ENCODE results near the gene MYEF2. TPM values are rescaled to one million over a fixed set of nuclear protein-coding genes. Genes with fewer than 3 reads are reported as not detected.
A peak's percentile ranks its signal among the peaks of the same experiment; 100 is the strongest.

The MYEF2 gene
- total RNA-seq, 1 donor from 2014 or later = 111 TPM

- TF ChIP-seq, protein P1, sequence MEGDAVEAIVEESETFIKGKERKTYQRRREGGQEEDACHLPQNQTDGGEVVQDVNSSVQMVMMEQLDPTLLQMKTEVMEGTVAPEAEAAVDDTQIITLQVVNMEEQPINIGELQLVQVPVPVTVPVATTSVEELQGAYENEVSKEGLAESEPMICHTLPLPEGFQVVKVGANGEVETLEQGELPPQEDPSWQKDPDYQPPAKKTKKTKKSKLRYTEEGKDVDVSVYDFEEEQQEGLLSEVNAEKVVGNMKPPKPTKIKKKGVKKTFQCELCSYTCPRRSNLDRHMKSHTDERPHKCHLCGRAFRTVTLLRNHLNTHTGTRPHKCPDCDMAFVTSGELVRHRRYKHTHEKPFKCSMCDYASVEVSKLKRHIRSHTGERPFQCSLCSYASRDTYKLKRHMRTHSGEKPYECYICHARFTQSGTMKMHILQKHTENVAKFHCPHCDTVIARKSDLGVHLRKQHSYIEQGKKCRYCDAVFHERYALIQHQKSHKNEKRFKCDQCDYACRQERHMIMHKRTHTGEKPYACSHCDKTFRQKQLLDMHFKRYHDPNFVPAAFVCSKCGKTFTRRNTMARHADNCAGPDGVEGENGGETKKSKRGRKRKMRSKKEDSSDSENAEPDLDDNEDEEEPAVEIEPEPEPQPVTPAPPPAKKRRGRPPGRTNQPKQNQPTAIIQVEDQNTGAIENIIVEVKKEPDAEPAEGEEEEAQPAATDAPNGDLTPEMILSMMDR (IDR thresholded peaks at IDR 0.05; ENCODE audit: unreplicated experiment) = no peak
- no peak overlapping the region for H3K27ac Mint-ChIP-seq
- peaks cover 19% of the 10 kb centered on the region for H3K27me3 Mint-ChIP-seq (ENCODE audit: low read depth)
- no peak overlapping the region for H3K4me3 Mint-ChIP-seq
- no peaks in the 10 kb centered on the region for H3K4me1 Mint-ChIP-seq
- H3K9me3 Mint-ChIP-seq = peaks cover 11% of the 10 kb centered on the region
- H3K36me3 Mint-ChIP-seq = no peaks in the 10 kb centered on the region
- no peak for DNase-seq (ENCODE audit: low spot score in 2 of 2, unreplicated experiment in 2 of 2)
These were observed 7.4 kb upstream of the MYEF2 start for GRCh38 chr15:48185529-48185928.

DNA sequence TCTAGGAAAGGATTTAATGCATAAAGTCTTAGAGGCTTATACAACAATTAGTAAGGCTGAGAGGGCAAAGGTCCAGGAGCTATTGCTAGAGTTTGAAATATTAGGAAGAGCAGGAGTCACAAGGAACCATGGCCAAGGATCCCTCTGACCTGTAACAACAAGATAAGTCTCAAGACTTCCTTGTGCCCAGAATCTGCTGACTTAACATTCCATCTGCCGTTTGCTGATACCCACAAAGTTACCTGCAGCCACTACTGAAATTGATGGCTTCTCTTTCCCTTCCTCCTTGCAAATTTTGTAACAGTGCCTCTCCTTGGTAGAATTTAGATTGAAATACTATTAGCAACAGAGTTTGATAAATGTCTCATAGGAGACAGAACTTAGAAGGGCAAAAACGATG, 4.7 kb upstream of the MYEF2 start:
- TF ChIP-seq, protein P1 (IDR thresholded peaks at IDR 0.05; ENCODE audit: unreplicated experiment) = no peak
- H3K4me3 Mint-ChIP-seq = no peak overlapping the region

DNA sequence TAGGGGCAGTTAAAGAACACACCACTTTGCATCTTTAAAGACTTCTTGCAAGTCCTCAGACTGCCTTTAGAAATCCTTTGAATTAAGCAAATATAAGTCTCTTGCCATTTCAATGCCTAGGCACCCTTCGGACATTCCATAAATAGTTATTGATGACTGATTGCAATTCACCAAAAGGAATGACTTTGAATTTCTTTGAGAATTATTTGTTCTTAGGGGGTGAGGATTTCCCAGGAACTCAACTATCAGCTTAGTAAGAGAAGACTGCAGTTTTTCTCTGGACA, 495 bp upstream of the MYEF2 start:
- Mint-ChIP-seq H3K36me3 (peaks cover 15% of the 10 kb centered on the region), H3K4me1 (peaks cover 18% of the 10 kb centered on the region), H3K9me3 (peaks cover 12% of the 10 kb centered on the region), H3K4me3 (peak overlapping the region; percentile 63), H3K27me3 (ENCODE audit: low read depth) (no peaks in the 10 kb centered on the region), H3K27ac (peak overlapping the region; percentile 39)
- TF ChIP-seq, protein P1 (IDR thresholded peaks at IDR 0.05; ENCODE audit: unreplicated experiment) = no peak
- DNase-seq (ENCODE audit: low spot score in 2 of 2, unreplicated experiment in 2 of 2) = no peak

More for the DNA sequence above, 4.7 kb upstream of the MYEF2 start:
- Mint-ChIP-seq H3K36me3 (no peaks in the 10 kb centered on the region), H3K27me3 (ENCODE audit: low read depth) (peaks cover 8% of the 10 kb centered on the region), H3K27ac (no peak overlapping the region), H3K9me3 (peaks cover 11% of the 10 kb centered on the region), H3K4me1 (no peaks in the 10 kb centered on the region)
- DNase-seq (ENCODE audit: low spot score in 2 of 2, unreplicated experiment in 2 of 2) = no peak

GRCh38 chr15:48177383-48177765, 721 bp downstream of the MYEF2 start:
- TF ChIP-seq, protein P1 (IDR thresholded peaks at IDR 0.05; ENCODE audit: unreplicated experiment) = no peak
- Mint-ChIP-seq H3K27ac (peak overlapping the region; percentile 98), H3K36me3 (peaks cover 27% of the 10 kb centered on the region), H3K4me3 (peak overlapping the region; percentile 85), H3K4me1 (peaks cover 18% of the 10 kb centered on the region), H3K9me3 (peaks cover 24% of the 10 kb centered on the region), H3K27me3 (ENCODE audit: low read depth) (no peaks in the 10 kb centered on the region)
- DNase-seq (ENCODE audit: low spot score in 2 of 2, unreplicated experiment in 2 of 2) = no peak

DNA sequence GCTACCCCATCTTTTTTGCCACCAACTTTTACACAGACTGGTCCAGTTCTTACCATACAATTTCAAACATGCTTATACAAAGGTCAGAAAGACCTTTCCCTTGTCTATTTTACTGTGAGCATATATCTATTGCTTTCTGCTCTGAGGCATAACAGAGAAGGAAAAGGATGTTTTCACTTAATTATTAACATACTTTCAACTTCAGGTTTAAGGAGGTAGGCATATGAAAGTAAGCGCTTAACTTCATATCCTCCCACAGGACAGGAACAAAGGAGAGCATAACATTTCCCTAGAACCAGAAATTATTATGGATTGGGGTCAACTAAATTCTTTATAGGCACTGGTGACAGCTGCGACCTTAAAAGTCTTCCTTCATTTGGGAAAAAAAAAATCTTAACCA, 1.1 kb downstream of the MYEF2 start:
- no peak for DNase-seq (ENCODE audit: low spot score in 2 of 2, unreplicated experiment in 2 of 2)
- peaks cover 29% of the 10 kb centered on the region for H3K36me3 Mint-ChIP-seq
- peaks cover 18% of the 10 kb centered on the region for H3K4me1 Mint-ChIP-seq
- no peaks in the 10 kb centered on the region for H3K27me3 Mint-ChIP-seq (ENCODE audit: low read depth)
- H3K9me3 Mint-ChIP-seq = peaks cover 29% of the 10 kb centered on the region
- H3K27ac Mint-ChIP-seq = peak overlapping the region; percentile 98
- TF ChIP-seq, protein P1 (IDR thresholded peaks at IDR 0.05; ENCODE audit: unreplicated experiment) = no peak
- peak overlapping the region; percentile 85 for H3K4me3 Mint-ChIP-seq

DNA sequence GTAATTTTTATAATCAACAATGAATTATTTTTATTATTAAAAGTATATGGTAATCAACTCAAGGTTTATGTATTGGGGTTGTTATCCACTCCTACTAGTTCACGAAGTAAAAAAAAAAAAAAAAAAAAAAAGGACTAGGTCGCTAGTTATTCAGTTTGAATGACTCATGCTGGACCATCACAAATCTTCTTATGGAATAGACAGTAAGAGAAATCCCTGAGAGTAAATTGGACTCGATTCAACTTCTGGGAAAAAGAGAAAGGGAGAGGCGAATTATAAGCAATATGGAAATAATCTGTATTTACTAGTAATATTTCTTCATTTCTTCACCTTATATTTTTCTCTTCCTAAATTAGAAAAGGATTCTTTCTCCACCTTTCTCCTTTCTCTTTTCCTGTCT, 2.0 kb downstream of the MYEF2 start:
- H3K27me3 Mint-ChIP-seq (ENCODE audit: low read depth) = no peaks in the 10 kb centered on the region
- peaks cover 18% of the 10 kb centered on the region for H3K4me1 Mint-ChIP-seq
- peaks cover 29% of the 10 kb centered on the region for H3K36me3 Mint-ChIP-seq
- TF ChIP-seq, protein P1 (IDR thresholded peaks at IDR 0.05; ENCODE audit: unreplicated experiment) = no peak
- no peak overlapping the region for H3K4me3 Mint-ChIP-seq
- H3K9me3 Mint-ChIP-seq = peaks cover 32% of the 10 kb centered on the region
- H3K27ac Mint-ChIP-seq = peak overlapping the region; percentile 25
- no peak for DNase-seq (ENCODE audit: low spot score in 2 of 2, unreplicated experiment in 2 of 2)

Measured in mesothelial cell of epicardium (in vitro differentiated cells).